HL-60 (cell line): ENCODE data around the gene RANBP3.
"Not testable (repeated sequence)": the region's sequence is repeated elsewhere in the genome, so short reads cannot be mapped to it uniquely, and the experiment has no call there.

Source experiments
- DNase-seq, 2 experiments: peaks; one replicate each; pipeline ENCODE4 v3.0.0-alpha.2; 2010 to 2020; ENCODE audit warnings: low read depth in 1 of 2, low spot score in 1 of 2
- H3K27ac ChIP-seq: fragments of 250-450 bp; sonication (Bioruptor Pico); replicated peaks from 2 replicates; pipeline ENCODE4 v1.5.1; 2020; ENCODE audit warnings: mild to moderate bottlenecking, moderate library complexity
- H3K27me3 ChIP-seq: fragments of 250-450 bp; sonication (Bioruptor Pico); 2 replicates; pipeline ENCODE4 v1.5.1; 2021; ENCODE audit warnings: mild to moderate bottlenecking, moderate library complexity; ENCODE audit not compliant: insufficient read depth, poor library complexity, severe bottlenecking
- H3K4me3 ChIP-seq: replicated peaks from 2 replicates; pipeline ENCODE4 v1.5.1; 2011; ENCODE audit warnings: mild to moderate bottlenecking, control low read depth, low read length; ENCODE audit not compliant: insufficient read depth
- GABPA ChIP-seq: IDR thresholded peaks from 2 replicates; pipeline ENCODE4 v1.6.1; 2012; ENCODE audit warnings: low read depth
- POLR2AphosphoS5 ChIP-seq: IDR thresholded peaks from 2 replicates; pipeline ENCODE4 v1.6.1; 2012; ENCODE audit warnings: low read depth
- SPI1 ChIP-seq: IDR thresholded peaks from 2 replicates; pipeline ENCODE4 v1.6.1; 2012; ENCODE audit warnings: low read depth, mild to moderate bottlenecking, borderline replicate concordance
- long read RNA-seq: library from polyadenylated mRNA; unstranded; transcript quantifications from one replicate; pipeline ENCODE4 v2.0.0, GENCODE V29; 2020
- TF ChIP-seq, protein P1 (sequence below): IDR thresholded peaks from one replicate; pipeline ENCODE4 v1.5.1; 2011; ENCODE audit warnings: low read length, control low read depth, inconsistent platforms; ENCODE audit not compliant: insufficient read depth
- TF ChIP-seq, protein P2 (sequence below): IDR thresholded peaks from 2 replicates; pipeline ENCODE4 v1.6.1; 2012; ENCODE audit warnings: low read depth; ENCODE audit not compliant: insufficient replicate concordance

Gene RANBP3, protein sequence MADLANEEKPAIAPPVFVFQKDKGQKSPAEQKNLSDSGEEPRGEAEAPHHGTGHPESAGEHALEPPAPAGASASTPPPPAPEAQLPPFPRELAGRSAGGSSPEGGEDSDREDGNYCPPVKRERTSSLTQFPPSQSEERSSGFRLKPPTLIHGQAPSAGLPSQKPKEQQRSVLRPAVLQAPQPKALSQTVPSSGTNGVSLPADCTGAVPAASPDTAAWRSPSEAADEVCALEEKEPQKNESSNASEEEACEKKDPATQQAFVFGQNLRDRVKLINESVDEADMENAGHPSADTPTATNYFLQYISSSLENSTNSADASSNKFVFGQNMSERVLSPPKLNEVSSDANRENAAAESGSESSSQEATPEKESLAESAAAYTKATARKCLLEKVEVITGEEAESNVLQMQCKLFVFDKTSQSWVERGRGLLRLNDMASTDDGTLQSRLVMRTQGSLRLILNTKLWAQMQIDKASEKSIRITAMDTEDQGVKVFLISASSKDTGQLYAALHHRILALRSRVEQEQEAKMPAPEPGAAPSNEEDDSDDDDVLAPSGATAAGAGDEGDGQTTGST
- long read RNA-seq, transcript RANBP3-201 (16 exons, 1,762 nt) = major isoform, 244 of 461 reads
- long read RNA-seq, transcript RANBP3-220 (16 exons, 1,783 nt) = minor isoform, 93 of 461 reads
- long read RNA-seq, partial matches to known transcripts = 19 of 461 reads
- long read RNA-seq, other reads (novel, unspliced or antisense) = 101 of 461 reads

DNA sequence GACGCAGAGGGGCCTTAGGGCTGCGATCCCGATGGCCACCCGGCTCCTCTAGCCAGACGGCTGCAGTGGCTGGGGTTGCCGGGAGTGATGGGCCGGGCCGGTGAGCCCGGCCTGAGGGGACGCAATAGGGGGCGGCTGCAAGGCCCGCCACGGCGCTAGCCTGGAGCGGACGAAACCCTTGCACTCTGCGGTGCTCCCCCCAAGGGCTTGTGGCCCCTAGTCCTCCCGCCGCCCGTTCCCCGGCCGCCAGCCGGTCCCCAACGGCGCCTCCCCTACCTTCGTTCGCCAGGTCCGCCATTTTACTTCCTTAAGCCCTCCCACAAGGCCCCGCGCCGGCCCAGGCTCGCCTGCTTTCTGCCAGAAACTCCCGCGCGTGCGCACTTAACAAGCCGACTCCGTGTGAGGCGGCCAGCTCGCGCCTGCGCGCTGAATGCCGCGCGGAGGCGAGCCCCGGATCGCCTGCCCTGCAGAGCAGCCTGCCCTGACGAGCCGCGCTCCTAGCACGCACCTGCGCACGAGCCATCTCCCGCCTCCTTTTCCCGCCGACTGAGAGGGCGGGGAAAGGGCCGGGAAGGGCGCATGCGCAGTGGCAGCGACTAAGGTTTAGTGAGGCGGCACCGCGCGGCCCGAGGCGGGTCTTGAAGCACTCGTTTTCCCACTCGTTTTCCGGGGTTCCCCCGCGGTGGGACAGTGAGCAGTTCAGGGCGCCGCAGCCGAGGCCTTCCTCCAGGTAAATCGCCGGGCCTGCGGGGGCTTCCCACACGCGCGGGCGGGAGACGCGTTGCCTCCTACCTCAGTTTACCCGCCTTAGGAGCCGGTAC lies at the start of gene RANBP3:
RANBP3 (minus strand) TSS at position 356 of the 821 bp plus-strand sequence; CDS start at position 298, 58 bp downstream.
- no peaks in the 10 kb centered on the region for H3K27me3 ChIP-seq
- H3K4me3 ChIP-seq = peak within 1 kb of the TSS; percentile 98
- DNase-seq = peak; percentile 97 to 98
- peak; percentile 63 for TF ChIP-seq POLR2AphosphoS5
- TF ChIP-seq SPI1 = no peak
- TF ChIP-seq, protein P1, sequence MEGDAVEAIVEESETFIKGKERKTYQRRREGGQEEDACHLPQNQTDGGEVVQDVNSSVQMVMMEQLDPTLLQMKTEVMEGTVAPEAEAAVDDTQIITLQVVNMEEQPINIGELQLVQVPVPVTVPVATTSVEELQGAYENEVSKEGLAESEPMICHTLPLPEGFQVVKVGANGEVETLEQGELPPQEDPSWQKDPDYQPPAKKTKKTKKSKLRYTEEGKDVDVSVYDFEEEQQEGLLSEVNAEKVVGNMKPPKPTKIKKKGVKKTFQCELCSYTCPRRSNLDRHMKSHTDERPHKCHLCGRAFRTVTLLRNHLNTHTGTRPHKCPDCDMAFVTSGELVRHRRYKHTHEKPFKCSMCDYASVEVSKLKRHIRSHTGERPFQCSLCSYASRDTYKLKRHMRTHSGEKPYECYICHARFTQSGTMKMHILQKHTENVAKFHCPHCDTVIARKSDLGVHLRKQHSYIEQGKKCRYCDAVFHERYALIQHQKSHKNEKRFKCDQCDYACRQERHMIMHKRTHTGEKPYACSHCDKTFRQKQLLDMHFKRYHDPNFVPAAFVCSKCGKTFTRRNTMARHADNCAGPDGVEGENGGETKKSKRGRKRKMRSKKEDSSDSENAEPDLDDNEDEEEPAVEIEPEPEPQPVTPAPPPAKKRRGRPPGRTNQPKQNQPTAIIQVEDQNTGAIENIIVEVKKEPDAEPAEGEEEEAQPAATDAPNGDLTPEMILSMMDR = no peak
- TF ChIP-seq, protein P2, sequence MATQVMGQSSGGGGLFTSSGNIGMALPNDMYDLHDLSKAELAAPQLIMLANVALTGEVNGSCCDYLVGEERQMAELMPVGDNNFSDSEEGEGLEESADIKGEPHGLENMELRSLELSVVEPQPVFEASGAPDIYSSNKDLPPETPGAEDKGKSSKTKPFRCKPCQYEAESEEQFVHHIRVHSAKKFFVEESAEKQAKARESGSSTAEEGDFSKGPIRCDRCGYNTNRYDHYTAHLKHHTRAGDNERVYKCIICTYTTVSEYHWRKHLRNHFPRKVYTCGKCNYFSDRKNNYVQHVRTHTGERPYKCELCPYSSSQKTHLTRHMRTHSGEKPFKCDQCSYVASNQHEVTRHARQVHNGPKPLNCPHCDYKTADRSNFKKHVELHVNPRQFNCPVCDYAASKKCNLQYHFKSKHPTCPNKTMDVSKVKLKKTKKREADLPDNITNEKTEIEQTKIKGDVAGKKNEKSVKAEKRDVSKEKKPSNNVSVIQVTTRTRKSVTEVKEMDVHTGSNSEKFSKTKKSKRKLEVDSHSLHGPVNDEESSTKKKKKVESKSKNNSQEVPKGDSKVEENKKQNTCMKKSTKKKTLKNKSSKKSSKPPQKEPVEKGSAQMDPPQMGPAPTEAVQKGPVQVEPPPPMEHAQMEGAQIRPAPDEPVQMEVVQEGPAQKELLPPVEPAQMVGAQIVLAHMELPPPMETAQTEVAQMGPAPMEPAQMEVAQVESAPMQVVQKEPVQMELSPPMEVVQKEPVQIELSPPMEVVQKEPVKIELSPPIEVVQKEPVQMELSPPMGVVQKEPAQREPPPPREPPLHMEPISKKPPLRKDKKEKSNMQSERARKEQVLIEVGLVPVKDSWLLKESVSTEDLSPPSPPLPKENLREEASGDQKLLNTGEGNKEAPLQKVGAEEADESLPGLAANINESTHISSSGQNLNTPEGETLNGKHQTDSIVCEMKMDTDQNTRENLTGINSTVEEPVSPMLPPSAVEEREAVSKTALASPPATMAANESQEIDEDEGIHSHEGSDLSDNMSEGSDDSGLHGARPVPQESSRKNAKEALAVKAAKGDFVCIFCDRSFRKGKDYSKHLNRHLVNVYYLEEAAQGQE = peak; percentile 57
- H3K27ac ChIP-seq = peak within 1 kb of the TSS; percentile 87

DNA sequence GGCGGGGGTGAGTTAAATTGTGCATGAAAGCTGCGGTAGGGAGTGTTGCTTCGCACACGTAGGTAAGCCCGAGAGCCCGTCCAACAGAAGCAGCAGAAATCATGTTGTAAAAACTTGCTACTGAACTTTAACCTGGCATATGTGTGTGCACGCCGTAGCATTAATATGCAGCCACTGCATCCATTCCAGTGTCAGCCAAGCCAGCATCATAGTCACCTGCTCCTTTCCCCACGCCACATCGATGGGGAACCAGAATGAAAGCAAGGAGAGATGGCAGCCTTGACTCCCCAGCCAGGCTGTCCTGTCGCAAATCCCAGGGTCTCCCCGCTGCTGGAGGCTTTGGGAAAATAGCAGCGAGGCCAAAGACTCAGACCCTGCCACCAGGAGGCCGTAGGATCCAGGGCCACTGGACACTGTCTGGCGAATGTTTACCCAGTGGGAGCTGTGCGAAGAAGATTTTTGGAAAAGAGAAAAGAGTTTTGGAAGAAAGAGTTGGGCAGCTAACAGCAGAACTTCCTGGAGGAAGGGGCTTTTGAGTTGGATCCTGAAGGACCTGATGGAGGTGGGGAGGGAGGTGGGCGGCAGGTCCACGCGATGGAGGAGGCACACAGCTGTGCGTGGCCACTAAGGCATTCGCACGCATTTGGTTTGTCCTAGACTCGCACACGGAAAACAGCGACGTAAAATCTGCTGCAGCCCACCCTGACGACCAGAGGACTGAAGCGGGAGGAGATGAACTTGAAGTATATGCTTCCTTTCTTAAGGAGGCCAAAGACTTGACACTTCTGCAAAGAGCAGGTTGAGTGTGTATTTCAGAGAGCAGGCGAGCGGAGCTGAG lies 48.7 kb upstream of the RANBP3 start:
- TF ChIP-seq SPI1 = no peak
- TF ChIP-seq POLR2AphosphoS5 = no peak
- TF ChIP-seq GABPA = no peak
- TF ChIP-seq, protein P1 = no peak
- TF ChIP-seq, protein P2 = no peak
- no peaks in the 10 kb centered on the region for H3K27me3 ChIP-seq
- no peak for DNase-seq
- H3K27ac ChIP-seq = no peak overlapping the region
- H3K4me3 ChIP-seq = no peak overlapping the region

GRCh38 chr19:6024756-6025155 lies 46.8 kb upstream of the RANBP3 start:
- H3K4me3 ChIP-seq, H3K27me3 ChIP-seq, H3K27ac ChIP-seq, DNase-seq: not testable (repeated sequence)
